H9 (cell line): ENCODE measurements around the gene PREP. TPM values are rescaled to one million over a fixed set of nuclear protein-coding genes. Genes with fewer than 3 reads are reported as not detected.
A peak's percentile ranks its signal among the peaks of the same experiment; 100 is the strongest.

Experiments
- DNase-seq: peaks from one replicate; pipeline ENCODE4 v3.0.0-alpha.2; 2017
- H2AFZ ChIP-seq: one replicate; pipeline ENCODE4 v1.6.1; 2013; ENCODE audit warnings: mild to moderate bottlenecking, low read length, control low read depth, moderate library complexity
- H2AK5ac ChIP-seq: 2 replicates; pipeline ENCODE4 v1.6.1; 2013; ENCODE audit warnings: low read length, control low read depth, mixed read lengths; ENCODE audit not compliant: insufficient read length
- H2BK120ac ChIP-seq: one replicate; pipeline ENCODE4 v1.6.1; 2013; ENCODE audit warnings: low read depth, mild to moderate bottlenecking, low read length, control low read depth, inconsistent platforms; ENCODE audit not compliant: poor library complexity, severe bottlenecking
- H2BK12ac ChIP-seq: 2 replicates; pipeline ENCODE4 v1.6.1; 2013; ENCODE audit warnings: low read length, control low read depth, mixed read lengths, low read depth; ENCODE audit not compliant: insufficient read length
- H2BK15ac ChIP-seq: 2 replicates; pipeline ENCODE4 v1.6.1; 2013; ENCODE audit warnings: low read depth, low read length, control low read depth
- H2BK20ac ChIP-seq: one replicate; pipeline ENCODE4 v1.6.1; 2013; ENCODE audit warnings: low read depth, mild to moderate bottlenecking, low read length, control low read depth, inconsistent platforms; ENCODE audit not compliant: poor library complexity, severe bottlenecking
- H2BK5ac ChIP-seq: 2 replicates; pipeline ENCODE4 v1.6.1; 2013; ENCODE audit warnings: low read length, control low read depth, mixed read lengths; ENCODE audit not compliant: insufficient read length
- H3K14ac ChIP-seq: 2 replicates; pipeline ENCODE4 v1.6.1; 2013; ENCODE audit warnings: low read length, control low read depth; ENCODE audit not compliant: insufficient read depth
- H3K18ac ChIP-seq: 2 replicates; pipeline ENCODE4 v1.6.1; 2013; ENCODE audit warnings: low read depth, mild to moderate bottlenecking, mixed read lengths, low read length, control low read depth; ENCODE audit not compliant: insufficient read length
- H3K23ac ChIP-seq: 2 replicates; pipeline ENCODE4 v1.6.1; 2013; ENCODE audit warnings: low read length, control low read depth, mixed read lengths, low read depth; ENCODE audit not compliant: insufficient read length
- H3K23me2 ChIP-seq: 2 replicates; pipeline ENCODE4 v1.6.1; 2013; ENCODE audit warnings: low read depth, mild to moderate bottlenecking, mixed read lengths, low read length, control low read depth; ENCODE audit not compliant: insufficient read length, poor library complexity, severe bottlenecking
- H3K27ac ChIP-seq: 2 replicates; pipeline ENCODE4 v1.5.1; 2013; ENCODE audit warnings: low read length, control low read depth, mixed read lengths, low read depth; ENCODE audit not compliant: insufficient read length
- H3K27me3 ChIP-seq: 2 replicates; pipeline ENCODE4 v1.6.1; 2013; ENCODE audit warnings: low read length, control low read depth, inconsistent platforms; ENCODE audit not compliant: insufficient read depth
- H3K4ac ChIP-seq: 2 replicates; pipeline ENCODE4 v1.6.1; 2013; ENCODE audit warnings: low read depth, mild to moderate bottlenecking, control low read depth, inconsistent platforms, low read length, moderate library complexity
- H3K4me1 ChIP-seq: 2 replicates; pipeline ENCODE4 v1.6.1; 2013; ENCODE audit warnings: low read length, control low read depth, inconsistent platforms; ENCODE audit not compliant: insufficient read depth
- H3K4me2 ChIP-seq: 2 replicates; pipeline ENCODE4 v1.6.1; 2013; ENCODE audit warnings: low read length, control low read depth, mixed read lengths; ENCODE audit not compliant: insufficient read length, insufficient read depth
- H3K56ac ChIP-seq: 2 replicates; pipeline ENCODE4 v1.6.1; 2013; ENCODE audit warnings: low read depth, mild to moderate bottlenecking, mixed read lengths, low read length, control low read depth; ENCODE audit not compliant: insufficient read length
- H3K79me1 ChIP-seq: 2 replicates; pipeline ENCODE4 v1.6.1; 2013; ENCODE audit warnings: low read depth, mild to moderate bottlenecking, moderate library complexity, low read length, control low read depth, inconsistent platforms; ENCODE audit not compliant: insufficient read depth, poor library complexity, severe bottlenecking
- H3K79me2 ChIP-seq: 2 replicates; pipeline ENCODE4 v1.6.1; 2013; ENCODE audit warnings: low read length, control low read depth, inconsistent platforms; ENCODE audit not compliant: insufficient read depth
- H3K9ac ChIP-seq: 2 replicates; pipeline ENCODE4 v1.6.1; 2013; ENCODE audit warnings: low read length, control low read depth, mixed read lengths; ENCODE audit not compliant: insufficient read length; ENCODE audit errors: extremely low read depth
- H3K9me3 ChIP-seq: one replicate; pipeline ENCODE4 v1.6.1; 2013; ENCODE audit warnings: low read depth, low read length, inconsistent platforms; ENCODE audit not compliant: control insufficient read depth
- H3T11ph ChIP-seq: one replicate; pipeline ENCODE4 v1.6.1; 2013; ENCODE audit warnings: mild to moderate bottlenecking, low read length, control low read depth, inconsistent platforms
- H4K20me1 ChIP-seq: one replicate; pipeline ENCODE4 v1.6.1; 2013; ENCODE audit not compliant: control insufficient read depth, insufficient read length, insufficient read depth
- H4K5ac ChIP-seq: 2 replicates; pipeline ENCODE4 v1.6.1; 2013; ENCODE audit warnings: low read depth, mild to moderate bottlenecking, mixed read lengths, low read length, control low read depth; ENCODE audit not compliant: insufficient read length
- H4K8ac ChIP-seq: replicated peaks from 2 replicates; pipeline ENCODE4 v1.6.1; 2013; ENCODE audit warnings: low read length, control low read depth, mixed read lengths, low read depth; ENCODE audit not compliant: insufficient read length
- H4K91ac ChIP-seq: 2 replicates; pipeline ENCODE4 v1.6.1; 2013; ENCODE audit warnings: low read depth, mild to moderate bottlenecking, moderate library complexity, mixed read lengths, low read length, control low read depth; ENCODE audit not compliant: insufficient read length
- H3K27ac Mint-ChIP-seq, 3 experiments: 2 replicates in 2 of 3; 3 replicates in 1 of 3; pipeline ENCODE4 v1.8.0; 2020 to 2021; ENCODE audit warnings: mixed read lengths in 3 of 3, mild to moderate bottlenecking in 1 of 3, moderate library complexity in 1 of 3
- H3K27me3 Mint-ChIP-seq: 2 replicates; pipeline ENCODE4 v1.8.0; 2021; ENCODE audit warnings: low read depth, mild to moderate bottlenecking, moderate library complexity, mixed read lengths
- H3K36me3 Mint-ChIP-seq, 3 experiments: 2 replicates in 2 of 3; 3 replicates in 1 of 3; pipeline ENCODE4 v1.8.0; 2020 to 2021; ENCODE audit warnings: low read depth in 3 of 3, mixed read lengths in 3 of 3; ENCODE audit not compliant: insufficient read depth in 1 of 3
- H3K4me1 Mint-ChIP-seq, 2 experiments: 2 replicates each; pipeline ENCODE4 v1.8.0; 2020; ENCODE audit warnings: mixed read lengths in 2 of 2
- H3K4me3 Mint-ChIP-seq, 2 experiments: 2 replicates in 1 of 2; 3 replicates in 1 of 2; pipeline ENCODE4 v1.8.0; 2020 to 2021; ENCODE audit warnings: mild to moderate bottlenecking in 2 of 2, mixed read lengths in 2 of 2, moderate library complexity in 1 of 2
- H3K9me3 Mint-ChIP-seq, 2 experiments: 2 replicates in 1 of 2; 3 replicates in 1 of 2; pipeline ENCODE4 v1.8.0; 2020; ENCODE audit warnings: mild to moderate bottlenecking in 2 of 2, mixed read lengths in 2 of 2, moderate library complexity in 1 of 2
- WGBS: extraction: QIAGEN DNeasy Blood & Tissue Kit; methylation state at CpG from one replicate; pipeline ENCODE4 v1.1.7; 2013; ENCODE audit warnings: missing lambda C conversion rate, low lambda C conversion rate, mixed read lengths; ENCODE audit not compliant: insufficient read length; ENCODE audit errors: extremely low coverage; 5-methylcytosine and 5-hydroxymethylcytosine counted together
- total RNA-seq: library from RNA; stranded (reverse); gene quantifications from 2 replicates; pipeline ENCODE4 v1.2.1, GENCODE V29; 2021
- TF ChIP-seq, protein P1 (sequence below): fragments of 200-600 bp; sonication (generic); conservative IDR thresholded peaks from 3 replicates; pipeline ENCODE4 v1.8.0; 2021; ENCODE audit warnings: antibody characterized with exemption, mild to moderate bottlenecking

Gene PREP
- total RNA-seq, 1 experiment from 2014 or later, result 54.0 TPM

- no peak overlapping the region for H3T11ph ChIP-seq
- no peak overlapping the region for H3K4ac ChIP-seq
- Mint-ChIP-seq H3K9me3 (no peaks in the 10 kb centered on the region; a peak in 1 of 5 replicates), H3K4me1 (peaks cover 55% of the 10 kb centered on the region in 2 experiments), H3K27ac (peak overlapping the region; percentile 57 to 95 (median 94); a peak in 6 of 7 replicates), H3K4me3 (peak overlapping the region; percentile 94 to 98), H3K27me3 (peaks cover 5% of the 10 kb centered on the region; the same call in 1 of the 2 replicates), H3K36me3 (peaks cover 0 to 2% (median 0%) of the 10 kb centered on the region in 3 experiments; a peak in 3 of 7 replicates)
- no peak overlapping the region for H3K23ac ChIP-seq
- WGBS, result no CpG with 5 or more reads among the region's 48 CpGs
- peak overlapping the region; percentile 59; the same call in 1 of the 2 replicates for H3K14ac ChIP-seq
- TF ChIP-seq, protein P1, sequence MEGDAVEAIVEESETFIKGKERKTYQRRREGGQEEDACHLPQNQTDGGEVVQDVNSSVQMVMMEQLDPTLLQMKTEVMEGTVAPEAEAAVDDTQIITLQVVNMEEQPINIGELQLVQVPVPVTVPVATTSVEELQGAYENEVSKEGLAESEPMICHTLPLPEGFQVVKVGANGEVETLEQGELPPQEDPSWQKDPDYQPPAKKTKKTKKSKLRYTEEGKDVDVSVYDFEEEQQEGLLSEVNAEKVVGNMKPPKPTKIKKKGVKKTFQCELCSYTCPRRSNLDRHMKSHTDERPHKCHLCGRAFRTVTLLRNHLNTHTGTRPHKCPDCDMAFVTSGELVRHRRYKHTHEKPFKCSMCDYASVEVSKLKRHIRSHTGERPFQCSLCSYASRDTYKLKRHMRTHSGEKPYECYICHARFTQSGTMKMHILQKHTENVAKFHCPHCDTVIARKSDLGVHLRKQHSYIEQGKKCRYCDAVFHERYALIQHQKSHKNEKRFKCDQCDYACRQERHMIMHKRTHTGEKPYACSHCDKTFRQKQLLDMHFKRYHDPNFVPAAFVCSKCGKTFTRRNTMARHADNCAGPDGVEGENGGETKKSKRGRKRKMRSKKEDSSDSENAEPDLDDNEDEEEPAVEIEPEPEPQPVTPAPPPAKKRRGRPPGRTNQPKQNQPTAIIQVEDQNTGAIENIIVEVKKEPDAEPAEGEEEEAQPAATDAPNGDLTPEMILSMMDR, result no peak
- no peak overlapping the region for H3K56ac ChIP-seq
- H4K8ac ChIP-seq, result no peak overlapping the region
- H2BK12ac ChIP-seq, result no peak overlapping the region
- H3K4me1 ChIP-seq, result peaks cover 8% of the 10 kb centered on the region; the same call in 1 of the 2 replicates
- H3K79me2 ChIP-seq, result peaks cover 14% of the 10 kb centered on the region; the same call in 1 of the 2 replicates
- H3K79me1 ChIP-seq, result no peaks in the 10 kb centered on the region
- no peaks in the 10 kb centered on the region for H4K20me1 ChIP-seq
- no peak overlapping the region for H3K27ac ChIP-seq
- peak; percentile 38 for DNase-seq
- no peak overlapping the region for H2BK20ac ChIP-seq
- H2BK15ac ChIP-seq, result no peak overlapping the region
- H2BK5ac ChIP-seq, result no peak overlapping the region
- no peak overlapping the region for H4K91ac ChIP-seq
- H3K4me2 ChIP-seq, result peak overlapping the region; percentile 90
- H2AK5ac ChIP-seq, result no peak overlapping the region
- no peaks in the 10 kb centered on the region for H3K9me3 ChIP-seq
- no peak overlapping the region for H2AFZ ChIP-seq
- H3K27me3 ChIP-seq, result no peaks in the 10 kb centered on the region
- no peak overlapping the region for H4K5ac ChIP-seq
- peak overlapping the region; percentile 62 for H3K9ac ChIP-seq
- H3K23me2 ChIP-seq, result peaks cover 5% of the 10 kb centered on the region
- peak overlapping the region; percentile 79 for H3K18ac ChIP-seq
- no peak overlapping the region for H2BK120ac ChIP-seq
Observed at GRCh38 chr6:105402090-105402938, 568 bp downstream of the PREP start.
